ENCODE data around the gene ATP6V0A4. TPM values are rescaled to one million over a fixed set of nuclear protein-coding genes. Genes with fewer than 3 reads are reported as not detected.
"Not testable (repeated sequence)": the region's sequence is repeated elsewhere in the genome, so short reads cannot be mapped to it uniquely, and the experiment has no call there.

ATP6V0A4 gene
- polyA plus RNA-seq, 3 donors: 0.14 TPM; not detected in 2

DNA sequence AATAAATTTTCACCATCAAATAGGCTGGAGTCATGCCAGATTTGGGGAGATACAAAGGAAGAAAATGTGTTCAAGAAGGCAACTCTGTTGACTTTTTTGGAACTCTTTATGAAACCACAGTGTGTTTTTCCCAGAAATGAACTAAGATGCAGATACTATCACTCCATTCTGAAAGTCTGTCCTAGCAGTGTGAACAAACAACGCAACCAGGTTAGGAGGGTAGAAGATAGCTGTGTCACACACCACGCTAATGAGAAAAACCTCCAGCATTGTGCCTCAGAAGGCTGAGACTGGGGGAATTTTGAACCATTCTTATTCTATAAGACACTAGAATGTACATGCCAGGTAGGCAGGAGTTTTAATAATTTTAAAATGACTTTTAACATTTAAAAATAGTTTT, 15.9 kb upstream of the ATP6V0A4 start:
- WGBS, 3 donors: 61 to 78% (median 72%) methylated on average over 2 of the region's 2 CpGs
- no peak overlapping the region for H3K27ac ChIP-seq (ENCODE audit: low read depth, low read length)

DNA sequence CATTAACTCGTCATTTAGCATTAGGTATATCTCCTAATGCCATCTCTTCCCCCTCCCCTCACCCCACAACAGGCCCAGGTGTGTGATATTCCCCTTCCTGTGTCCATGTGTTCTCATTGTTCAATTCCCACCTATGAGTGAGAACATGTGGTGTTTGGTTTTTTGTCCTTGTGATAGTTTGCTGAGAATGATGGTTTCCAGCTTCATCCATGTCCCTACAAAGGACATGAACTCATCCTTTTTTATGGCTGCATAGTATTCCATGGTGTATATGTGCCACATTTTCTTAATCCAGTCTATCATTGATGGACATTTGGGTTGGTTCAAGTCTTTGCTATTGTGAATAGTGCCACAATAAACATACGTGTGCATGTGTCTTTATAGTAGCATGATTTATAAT, 13.3 kb upstream of the ATP6V0A4 start:
- WGBS, 3 donors: 81 to 91% (median 85%) methylated on average over 1 to 2 of the region's 2 CpGs
- not testable (repeated sequence) for H3K27ac ChIP-seq (ENCODE audit: low read depth, low read length)

DNA sequence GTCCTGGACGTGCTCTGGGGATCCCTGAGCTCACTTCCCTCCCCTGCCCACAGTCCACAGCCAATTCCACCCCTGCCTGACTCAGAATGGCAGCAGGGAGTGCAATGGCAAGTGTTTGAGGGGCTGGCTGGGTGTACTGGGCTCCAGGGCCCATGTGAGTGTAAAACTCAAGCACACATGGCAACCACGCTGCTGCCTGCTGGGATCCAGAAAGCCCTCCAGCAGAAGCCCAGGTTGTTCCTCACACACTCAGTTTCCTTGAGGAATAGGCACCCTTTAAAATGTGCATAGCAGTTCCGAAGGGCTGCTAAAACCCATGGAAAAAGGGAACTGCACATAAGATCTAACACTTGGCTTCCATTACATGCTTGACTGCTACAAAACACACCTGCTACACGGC, 11.3 kb upstream of the ATP6V0A4 start:
- 67 to 91% (median 79%) methylated on average over 4 of the region's 4 CpGs for WGBS, 3 donors
- H3K27ac ChIP-seq (ENCODE audit: low read depth, low read length): no peak overlapping the region

DNA sequence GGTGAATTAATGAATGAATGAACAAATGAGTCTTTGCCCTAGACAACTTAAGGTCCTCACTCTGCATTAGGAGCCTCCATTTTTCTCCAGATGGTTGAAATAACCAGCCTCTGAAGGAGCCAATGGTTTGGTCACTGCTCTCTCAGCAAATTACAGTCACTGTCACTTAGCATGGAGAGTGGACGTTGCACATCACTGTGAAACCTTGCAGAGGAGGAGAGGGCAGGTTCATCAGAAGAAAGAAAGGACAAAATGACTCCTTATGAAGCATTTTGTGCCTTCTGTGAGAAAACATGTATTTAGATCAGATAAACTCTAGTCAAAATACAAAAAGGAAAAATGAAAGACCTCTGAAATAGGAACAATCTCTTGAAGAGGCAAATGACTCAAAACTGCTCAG, 6.6 kb upstream of the ATP6V0A4 start:
- 73 to 81% (median 78%) methylated on average over 1 of the region's 1 CpG for WGBS, 3 donors
- no peak overlapping the region for H3K27ac ChIP-seq (ENCODE audit: low read depth, low read length)

DNA sequence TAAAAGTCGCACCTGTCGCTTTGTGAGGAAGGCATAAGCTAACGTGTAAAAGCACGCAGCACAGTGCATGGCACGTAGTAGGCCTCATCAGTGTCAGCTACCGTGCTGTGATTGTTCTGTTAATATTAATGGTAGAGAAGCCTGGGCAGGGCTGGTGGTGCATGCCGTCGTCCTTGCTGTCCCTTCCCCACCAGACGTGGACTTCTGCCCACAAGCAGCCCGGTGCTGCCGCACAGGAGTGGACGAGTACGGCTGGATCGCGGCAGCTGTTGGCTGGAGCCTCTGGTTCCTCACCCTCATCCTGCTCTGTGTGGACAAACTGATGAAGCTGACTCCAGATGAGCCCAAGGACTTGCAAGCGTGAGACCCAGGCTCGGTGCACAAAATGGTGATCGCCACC, 4.7 kb upstream of the ATP6V0A4 start:
- WGBS, 3 donors: 95 to 96% (median 96%) methylated on average over 18 of the region's 18 CpGs
- H3K27ac ChIP-seq (ENCODE audit: low read depth, low read length): no peak overlapping the region

DNA sequence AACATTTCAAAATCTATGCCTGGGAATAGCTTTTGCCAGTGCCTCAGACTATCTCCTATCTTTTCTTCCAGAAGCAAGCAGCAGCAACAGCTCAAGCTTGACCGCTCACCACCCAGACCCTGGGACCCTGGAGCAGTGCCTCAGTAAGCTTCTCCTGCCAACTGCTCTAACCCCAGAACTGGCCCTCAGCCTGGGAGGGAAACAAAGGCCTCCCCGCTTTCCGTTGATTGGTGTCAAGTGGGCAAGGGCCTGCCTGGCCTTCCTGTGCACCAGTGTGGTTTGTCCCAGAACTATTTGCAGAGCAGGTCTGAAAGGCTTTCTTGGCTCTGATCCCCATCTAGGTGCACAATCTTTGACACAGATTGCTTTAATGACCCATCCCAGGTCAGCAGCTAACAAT, 3.3 kb upstream of the ATP6V0A4 start:
- H3K27ac ChIP-seq (ENCODE audit: low read depth, low read length): no peak overlapping the region
- WGBS, 3 donors: 90 to 94% (median 90%) methylated on average over 3 of the region's 3 CpGs

DNA sequence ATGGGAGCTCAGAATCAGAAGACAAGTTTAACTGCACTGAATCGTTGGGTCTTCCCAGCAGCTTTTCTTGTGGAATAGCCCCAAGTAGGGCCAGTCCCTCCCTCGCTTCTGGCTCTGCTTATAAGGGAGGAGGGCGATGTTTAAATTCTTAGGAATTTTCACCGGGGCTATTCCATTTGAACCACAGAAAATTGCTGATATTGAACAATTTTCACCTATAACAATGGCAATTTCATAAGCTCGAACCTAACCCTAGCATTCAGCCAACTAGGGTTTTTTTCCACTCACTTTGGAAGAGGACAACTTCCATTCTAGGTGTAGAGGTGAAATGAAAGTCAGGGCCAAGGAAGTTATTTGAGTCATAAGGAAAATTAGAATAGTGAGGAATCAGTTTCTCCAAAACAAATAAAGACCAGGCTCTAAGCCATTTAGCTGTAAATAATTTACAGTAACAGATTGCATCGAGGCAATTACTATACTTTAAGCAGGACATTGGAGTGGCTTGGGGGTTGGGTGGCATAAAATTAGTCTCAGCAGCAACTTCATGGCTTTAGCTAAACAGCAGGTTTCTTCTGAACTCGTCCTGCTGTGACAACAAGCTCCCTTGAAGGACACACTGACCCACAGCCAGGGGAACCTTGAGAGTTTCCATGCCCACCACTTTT, 1.5 kb upstream of the ATP6V0A4 start:
- 65 to 71% (median 69%) methylated on average over 7 of the region's 7 CpGs for WGBS, 3 donors
- no peak overlapping the region for H3K27ac ChIP-seq (ENCODE audit: low read depth, low read length)

DNA sequence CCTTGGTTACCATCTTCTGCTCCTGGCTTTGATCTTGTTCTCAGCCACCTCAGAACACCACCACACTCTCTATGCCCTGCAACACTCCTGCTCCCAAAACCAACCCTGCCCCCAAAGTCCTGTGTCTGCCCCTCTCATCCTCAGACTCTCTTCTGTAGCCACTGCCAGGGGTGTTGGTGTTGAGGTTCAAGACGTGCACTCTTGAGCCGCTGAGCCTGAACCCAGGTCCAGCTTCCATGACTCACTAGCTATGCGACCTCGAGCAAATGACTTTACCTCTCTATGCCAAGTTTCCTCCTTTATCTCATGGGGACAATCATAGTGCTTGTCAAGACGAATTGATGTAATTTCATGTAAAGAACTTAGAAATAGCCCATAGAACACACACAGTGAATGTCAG, 840 bp upstream of the ATP6V0A4 start:
- 48 to 70% (median 65%) methylated on average over 5 of the region's 5 CpGs for WGBS, 3 donors
- no peak overlapping the region for H3K27ac ChIP-seq (ENCODE audit: low read depth, low read length)

DNA sequence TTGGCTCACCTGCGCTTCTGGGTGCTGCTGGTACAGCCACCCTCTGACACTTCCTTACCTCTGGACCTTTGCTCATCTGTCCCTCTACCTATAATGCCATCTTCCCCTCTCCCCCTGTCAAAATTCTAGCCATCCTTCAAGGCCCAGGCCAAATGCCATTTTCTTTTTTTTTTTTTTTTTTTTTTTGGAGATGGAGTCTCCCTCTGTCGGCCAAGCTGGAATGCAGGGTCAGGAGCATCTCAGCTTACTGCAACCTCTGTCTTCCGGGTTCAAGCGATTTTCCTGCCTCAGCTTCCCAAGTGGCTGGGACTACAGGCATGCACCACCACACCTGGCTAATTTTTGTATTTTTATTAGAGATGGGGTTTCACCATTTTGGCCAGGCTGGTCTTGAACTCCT, 950 bp downstream of the ATP6V0A4 start:
- 69 to 88% (median 83%) methylated on average over 4 of the region's 4 CpGs for WGBS, 3 donors
- not testable (repeated sequence) for H3K27ac ChIP-seq (ENCODE audit: low read depth, low read length)

DNA sequence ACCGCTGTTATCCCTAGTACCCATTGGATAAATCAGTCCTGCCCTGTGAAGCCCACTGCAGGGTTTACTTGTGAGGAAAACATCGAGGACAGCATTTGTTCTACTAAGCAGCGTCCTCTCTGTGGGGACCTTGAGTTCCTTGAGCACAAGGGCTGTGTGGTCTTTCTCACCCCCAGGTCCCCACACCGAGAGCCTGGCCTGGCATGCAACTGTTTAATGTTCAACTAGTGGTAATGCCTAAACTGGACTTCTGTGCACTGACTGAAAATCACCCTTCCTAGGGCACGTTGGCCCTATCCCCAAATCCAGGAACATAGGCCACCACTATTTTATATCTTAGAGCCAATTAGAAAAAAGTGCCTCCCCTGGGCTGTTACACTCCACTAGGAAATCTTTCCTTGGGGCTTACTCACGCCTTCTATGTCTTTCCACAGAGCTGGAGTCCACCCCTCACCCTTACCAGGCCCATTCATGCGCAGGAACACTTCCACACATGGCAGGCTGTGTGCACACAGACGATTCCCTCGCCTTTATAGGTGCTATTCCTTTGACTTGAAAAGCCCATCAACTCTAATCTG, 1.9 kb downstream of the ATP6V0A4 start:
- H3K27ac ChIP-seq (ENCODE audit: low read depth, low read length): no peak overlapping the region
- WGBS, 3 donors: 76 to 90% (median 89%) methylated on average over 9 of the region's 9 CpGs

DNA sequence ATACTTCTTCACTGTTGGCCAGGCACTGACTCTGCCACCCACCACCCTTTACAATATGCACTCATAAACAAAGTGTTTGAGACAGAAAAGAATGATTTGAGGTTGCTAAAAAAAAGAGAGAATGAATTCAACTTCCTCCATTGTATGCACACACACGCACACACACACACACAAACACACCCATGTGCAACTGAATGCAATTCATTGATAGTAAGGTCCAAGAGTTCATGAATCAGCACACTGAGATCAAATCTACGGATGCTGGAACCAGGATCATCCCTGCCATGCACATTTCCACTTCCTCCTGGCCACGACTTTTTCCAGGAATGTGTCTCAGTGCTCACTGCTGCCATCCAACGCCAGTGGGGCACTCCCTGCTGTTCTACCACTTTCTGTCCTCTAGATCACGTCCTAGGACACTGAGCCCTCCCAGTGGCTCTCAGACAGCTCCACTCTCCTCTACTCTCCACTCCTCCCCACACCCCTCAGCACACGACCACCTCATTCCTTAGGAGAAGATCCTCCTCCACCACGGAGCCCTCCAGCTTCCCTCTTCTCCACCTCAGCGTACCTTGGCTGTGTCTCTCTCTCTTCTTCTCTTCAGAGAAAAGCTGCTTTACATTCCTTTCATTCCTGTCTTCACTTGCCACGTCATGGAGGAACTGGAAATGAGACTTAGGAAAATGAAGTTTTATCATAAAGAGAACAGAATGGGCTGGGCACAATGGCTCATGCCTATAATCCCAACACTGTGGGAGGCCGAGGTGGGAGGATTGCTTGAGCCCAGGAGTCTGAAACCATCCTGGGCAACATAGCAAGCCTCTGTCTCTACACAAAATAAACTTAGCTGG, 12.2 kb downstream of the ATP6V0A4 start:
- 55 to 62% (median 59%) methylated on average over 10 of the region's 10 CpGs for WGBS, 3 donors
- no peak overlapping the region for H3K27ac ChIP-seq (ENCODE audit: low read depth, low read length)

DNA sequence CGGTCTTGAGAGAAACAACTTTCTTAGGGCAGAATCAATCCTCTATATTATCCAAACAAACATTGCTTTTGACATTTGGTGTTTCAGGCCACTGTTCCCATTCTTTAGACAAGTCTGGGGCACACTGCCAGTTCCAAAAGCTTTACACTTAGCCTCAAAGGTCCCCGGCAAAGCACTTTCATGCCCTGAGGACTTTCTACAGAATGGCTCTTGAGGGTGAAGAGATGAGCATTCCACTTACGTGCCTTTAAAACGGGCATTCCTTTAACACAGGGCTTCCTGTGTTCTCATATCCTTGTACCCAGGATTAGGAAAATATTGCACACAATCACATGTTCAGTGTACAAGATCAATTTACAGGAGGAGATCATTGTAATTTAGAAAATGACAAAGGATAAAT, 13.3 kb downstream of the ATP6V0A4 start:
- 62 to 70% (median 63%) methylated on average over 4 of the region's 4 CpGs for WGBS, 3 donors
- no peak overlapping the region for H3K27ac ChIP-seq (ENCODE audit: low read depth, low read length)

DNA sequence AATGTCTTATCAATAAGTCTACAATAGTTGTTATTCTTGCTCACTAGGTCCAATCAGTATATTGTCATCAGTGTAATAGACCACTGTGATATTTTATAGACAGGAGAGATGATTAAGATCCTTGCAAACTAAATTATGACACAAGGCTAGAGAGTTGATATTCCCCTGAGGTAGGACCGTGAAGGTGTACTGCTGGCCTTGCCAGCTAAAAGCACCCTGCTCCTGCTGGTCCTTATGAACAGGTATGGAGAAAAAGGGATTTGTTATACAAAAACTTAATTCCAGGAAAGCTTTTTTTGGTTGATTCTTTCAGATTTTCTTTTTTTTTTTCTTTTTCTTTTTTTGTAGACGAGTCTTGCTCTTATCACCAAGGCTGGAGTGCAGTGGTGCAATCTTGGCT, 17.0 kb downstream of the ATP6V0A4 start:
- H3K27ac ChIP-seq (ENCODE audit: low read depth, low read length): no peak overlapping the region
- WGBS, 3 donors: 82 to 87% (median 86%) methylated on average over 2 of the region's 2 CpGs

DNA sequence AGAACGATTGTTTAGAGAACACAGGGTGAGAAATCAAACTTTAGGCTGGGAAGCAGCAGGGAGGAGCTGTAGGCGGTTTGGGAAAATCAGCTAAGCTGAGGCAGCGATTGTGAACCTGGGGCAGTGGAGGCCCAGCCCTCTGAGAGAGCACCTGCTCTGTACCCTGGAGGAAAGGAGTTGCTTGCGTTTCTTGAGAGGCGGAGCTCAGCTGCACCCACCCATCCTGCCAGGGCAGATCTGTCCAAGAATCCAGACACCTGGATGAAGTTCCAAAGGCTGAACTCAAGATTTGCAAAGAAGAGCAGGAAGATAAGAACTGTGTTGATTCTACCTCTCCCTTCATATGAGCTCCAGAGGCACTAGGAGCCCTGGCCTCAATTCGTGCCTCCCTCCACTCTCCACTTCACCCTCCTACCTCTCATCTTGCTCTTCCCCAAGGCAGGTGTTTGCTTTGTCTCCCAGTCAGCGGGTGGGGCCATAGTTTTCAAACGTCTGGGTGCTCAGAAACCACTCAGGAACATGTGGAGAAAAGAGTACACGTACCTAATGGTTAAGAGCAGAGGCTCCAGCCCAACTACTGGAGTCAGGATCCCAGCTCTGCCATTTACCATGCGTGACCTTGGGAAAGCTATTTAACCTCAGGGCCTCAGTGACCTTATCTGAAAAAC, 21.7 kb downstream of the ATP6V0A4 start:
- WGBS, 3 donors: 65 to 67% (median 67%) methylated on average over 10 of the region's 10 CpGs
- no peak overlapping the region for H3K27ac ChIP-seq (ENCODE audit: low read depth, low read length)

DNA sequence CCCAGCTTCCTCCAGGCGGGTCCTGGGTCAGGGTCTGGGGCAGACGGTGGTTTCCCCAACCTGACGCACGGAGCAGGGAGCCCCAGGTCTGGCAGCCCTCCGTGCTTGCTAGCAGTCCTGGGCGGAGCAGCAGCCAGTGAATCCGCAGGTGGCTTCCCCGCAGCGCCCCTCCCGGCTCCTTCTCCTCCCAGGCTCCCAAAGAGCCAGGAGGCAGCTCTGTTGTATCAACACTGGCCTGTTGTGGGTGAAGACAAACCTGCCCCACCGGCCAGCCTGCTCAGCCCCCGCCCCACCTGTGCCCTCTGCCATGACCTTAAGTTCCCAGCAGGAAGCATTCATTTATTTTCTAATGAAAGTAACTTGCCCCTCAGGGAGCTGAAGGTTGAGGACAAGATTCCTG, 24.2 kb downstream of the ATP6V0A4 start:
- no peak overlapping the region for H3K27ac ChIP-seq (ENCODE audit: low read depth, low read length)
- WGBS, 3 donors: 43 to 68% (median 45%) methylated on average over 12 of the region's 12 CpGs

DNA sequence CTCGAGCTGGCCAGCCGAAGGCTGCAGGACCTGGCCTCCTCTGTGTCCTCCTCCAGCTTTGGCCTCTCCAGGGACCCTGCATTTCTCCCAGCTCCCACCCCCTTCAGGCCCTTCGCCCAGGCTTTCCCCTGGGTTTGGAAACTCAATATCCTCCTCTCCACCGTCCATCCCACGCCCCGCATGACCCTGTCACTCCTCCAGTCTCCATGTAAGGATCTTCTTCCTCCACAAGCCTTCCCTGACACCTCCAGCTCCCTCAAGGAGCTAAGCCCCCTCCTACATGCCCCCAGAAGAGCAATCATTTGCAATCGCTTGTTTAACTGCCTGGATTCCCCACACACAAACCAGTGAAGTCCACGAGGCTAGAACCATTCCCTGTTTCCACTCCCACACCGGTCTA, 24.8 kb downstream of the ATP6V0A4 start:
- no peak overlapping the region for H3K27ac ChIP-seq (ENCODE audit: low read depth, low read length)
- WGBS, 3 donors: 76 to 88% (median 79%) methylated on average over 9 of the region's 9 CpGs

DNA sequence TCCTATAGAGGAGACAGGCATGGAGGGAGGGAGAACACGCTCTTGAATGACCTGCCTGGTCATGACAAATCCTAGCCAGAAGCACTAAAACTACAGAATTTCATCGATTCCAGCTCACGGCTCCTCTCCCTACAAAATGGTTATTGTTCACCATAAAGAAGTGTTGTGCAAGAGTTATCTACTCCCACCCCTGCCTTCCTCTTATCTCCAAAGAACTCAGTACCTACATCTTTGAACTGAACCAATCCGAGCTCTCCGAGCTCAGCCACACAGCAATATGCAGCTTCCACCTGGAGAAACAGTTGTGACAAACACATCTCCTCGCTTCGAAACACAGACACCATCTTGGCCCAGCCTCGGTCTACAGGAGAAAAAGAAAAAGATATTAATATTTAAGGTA, 27.1 kb downstream of the ATP6V0A4 start:
- WGBS, 3 donors: 84 to 94% (median 88%) methylated on average over 8 of the region's 8 CpGs
- no peak overlapping the region for H3K27ac ChIP-seq (ENCODE audit: low read depth, low read length)

DNA sequence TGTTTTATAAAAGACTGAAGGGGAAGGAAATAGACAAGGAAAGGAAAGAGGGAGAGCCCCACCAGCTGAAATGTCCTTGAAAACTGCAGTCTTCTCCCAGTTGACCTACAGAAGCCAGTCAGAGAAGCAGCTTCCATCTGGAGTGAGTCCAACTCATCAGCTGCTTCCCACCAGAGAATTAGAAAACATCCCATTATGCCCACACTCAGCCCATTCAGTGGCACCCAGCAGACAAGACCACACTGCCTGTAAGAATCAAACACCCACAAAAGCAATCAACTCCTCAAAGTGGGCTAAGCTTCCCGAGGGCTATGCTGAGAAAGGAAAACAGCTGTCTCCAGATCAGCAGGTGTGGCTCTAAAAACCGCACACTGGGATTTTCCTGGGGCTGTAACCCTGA, 29.8 kb downstream of the ATP6V0A4 start:
- 24 to 81% (median 67%) methylated on average over 2 of the region's 2 CpGs for WGBS, 3 donors
- H3K27ac ChIP-seq (ENCODE audit: low read depth, low read length): no peak overlapping the region

DNA sequence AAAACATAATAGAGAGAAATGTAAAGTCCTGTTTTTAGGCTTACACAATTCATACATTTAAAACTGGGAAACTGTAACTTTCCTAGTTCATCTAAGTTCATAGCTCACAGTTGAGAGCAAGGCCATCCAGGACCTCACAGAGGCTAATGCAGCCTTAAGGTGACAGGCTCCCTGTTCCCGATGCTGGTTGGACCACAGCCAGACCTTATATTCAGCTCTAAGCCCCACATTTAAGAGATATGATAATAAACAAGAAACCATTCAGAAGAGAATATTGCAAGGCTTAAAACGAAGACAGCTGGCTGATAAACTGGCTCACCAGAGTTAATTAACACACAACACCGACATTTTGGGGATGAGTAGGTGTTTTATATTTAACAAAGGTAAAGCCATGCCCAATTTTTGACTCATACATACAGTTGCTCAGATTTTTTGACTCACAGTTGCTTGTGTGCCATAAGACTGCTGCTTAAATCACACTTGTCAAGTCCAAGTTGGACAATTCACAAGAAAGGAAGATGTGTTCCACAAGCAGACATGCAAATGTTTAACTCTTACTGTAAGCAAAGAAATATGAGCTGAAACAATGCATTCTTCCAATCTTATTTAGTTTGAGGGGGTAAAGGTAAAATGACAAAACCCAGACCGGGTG, 41.3 kb downstream of the ATP6V0A4 start:
- 46 to 70% (median 68%) methylated on average over 4 of the region's 4 CpGs for WGBS, 3 donors
- no peak overlapping the region for H3K27ac ChIP-seq (ENCODE audit: low read depth, low read length)

All from adipose tissue (tissue), 3 donors.